Nephron (organoid): ENCODE measurements around the gene CLCA2.

Experiments
- H3K27ac Mint-ChIP-seq, 3 experiments: 2 replicates each; pipeline ENCODE4 v1.8.0; 2020; ENCODE audit warnings: mixed read lengths in 3 of 3, mild to moderate bottlenecking in 2 of 3, moderate library complexity in 1 of 3
- H3K27me3 Mint-ChIP-seq: 2 replicates; pipeline ENCODE4 v1.8.0; 2021; ENCODE audit warnings: low read depth, mild to moderate bottlenecking, moderate library complexity, mixed read lengths
- H3K36me3 Mint-ChIP-seq: 2 replicates; pipeline ENCODE4 v1.8.0; 2020; ENCODE audit warnings: low read depth, mixed read lengths
- H3K4me1 Mint-ChIP-seq: 2 replicates; pipeline ENCODE4 v1.8.0; 2020; ENCODE audit warnings: mixed read lengths
- H3K4me3 Mint-ChIP-seq, 3 experiments: 2 replicates each; pipeline ENCODE4 v1.8.0; 2020; ENCODE audit warnings: mild to moderate bottlenecking in 3 of 3, mixed read lengths in 3 of 3, moderate library complexity in 2 of 3
- H3K9me3 Mint-ChIP-seq: 2 replicates; pipeline ENCODE4 v1.8.0; 2020; ENCODE audit warnings: mixed read lengths
- TF ChIP-seq, protein P1 (sequence below), 3 experiments: fragments of 200-600 bp; sonication (generic); IDR thresholded peaks; one replicate each; pipeline ENCODE4 v1.5.0; 2021; ENCODE audit warnings: antibody characterized with exemption in 3 of 3; ENCODE audit not compliant: unreplicated experiment in 3 of 3

CLCA2 gene

DNA sequence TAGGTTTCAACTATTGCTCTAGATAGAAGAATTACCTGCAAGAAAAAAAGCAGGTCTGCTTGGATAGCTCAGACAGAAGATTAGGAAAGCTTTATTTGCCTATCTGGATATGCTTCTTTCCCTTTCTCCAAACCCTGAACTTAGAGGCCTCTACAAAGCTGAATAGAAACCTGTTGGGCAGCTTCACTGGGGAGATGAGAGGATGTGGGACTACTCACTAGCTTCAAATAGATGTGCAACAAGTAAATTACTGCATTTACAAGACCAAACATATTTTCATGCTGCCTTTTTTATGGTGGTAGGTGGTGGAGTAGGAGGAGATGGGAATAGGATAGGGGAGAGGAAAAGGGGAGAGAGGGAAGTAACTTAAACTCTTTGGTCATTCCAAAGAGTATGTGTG, 6.4 kb downstream of the CLCA2 start:
- Mint-ChIP-seq H3K9me3 (no peaks in the 10 kb centered on the region), H3K4me3 (no peak overlapping the region), H3K4me1 (no peaks in the 10 kb centered on the region), H3K27me3 (no peaks in the 10 kb centered on the region), H3K27ac (no peak overlapping the region), H3K36me3 (no peaks in the 10 kb centered on the region)
- TF ChIP-seq, protein P1, sequence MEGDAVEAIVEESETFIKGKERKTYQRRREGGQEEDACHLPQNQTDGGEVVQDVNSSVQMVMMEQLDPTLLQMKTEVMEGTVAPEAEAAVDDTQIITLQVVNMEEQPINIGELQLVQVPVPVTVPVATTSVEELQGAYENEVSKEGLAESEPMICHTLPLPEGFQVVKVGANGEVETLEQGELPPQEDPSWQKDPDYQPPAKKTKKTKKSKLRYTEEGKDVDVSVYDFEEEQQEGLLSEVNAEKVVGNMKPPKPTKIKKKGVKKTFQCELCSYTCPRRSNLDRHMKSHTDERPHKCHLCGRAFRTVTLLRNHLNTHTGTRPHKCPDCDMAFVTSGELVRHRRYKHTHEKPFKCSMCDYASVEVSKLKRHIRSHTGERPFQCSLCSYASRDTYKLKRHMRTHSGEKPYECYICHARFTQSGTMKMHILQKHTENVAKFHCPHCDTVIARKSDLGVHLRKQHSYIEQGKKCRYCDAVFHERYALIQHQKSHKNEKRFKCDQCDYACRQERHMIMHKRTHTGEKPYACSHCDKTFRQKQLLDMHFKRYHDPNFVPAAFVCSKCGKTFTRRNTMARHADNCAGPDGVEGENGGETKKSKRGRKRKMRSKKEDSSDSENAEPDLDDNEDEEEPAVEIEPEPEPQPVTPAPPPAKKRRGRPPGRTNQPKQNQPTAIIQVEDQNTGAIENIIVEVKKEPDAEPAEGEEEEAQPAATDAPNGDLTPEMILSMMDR (IDR thresholded peaks at IDR 0.05; ENCODE audit: unreplicated experiment in 3 of 3) = no peak

DNA sequence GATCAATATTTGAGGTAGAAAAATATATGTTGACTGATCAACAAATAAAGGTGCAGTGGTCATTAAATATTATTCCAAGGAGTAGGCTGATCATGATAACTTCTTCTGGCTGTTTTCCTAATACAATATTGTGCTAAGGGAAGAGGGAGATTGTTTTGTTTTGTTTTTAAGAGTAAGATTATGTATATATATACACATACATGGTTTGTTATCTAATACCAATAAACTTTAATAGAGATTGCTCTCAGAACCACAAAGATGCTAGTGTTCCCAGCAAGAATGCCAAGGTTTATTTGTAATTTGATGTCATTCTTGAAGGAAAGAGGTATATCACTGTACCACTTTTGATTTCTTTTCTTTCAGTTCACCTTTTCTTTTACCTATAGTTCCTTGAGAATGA, 10.1 kb downstream of the CLCA2 start:
- Mint-ChIP-seq H3K27me3 (peaks cover 6% of the 10 kb centered on the region), H3K36me3 (no peaks in the 10 kb centered on the region), H3K9me3 (no peaks in the 10 kb centered on the region), H3K4me3 (no peak overlapping the region), H3K4me1 (peaks cover 3% of the 10 kb centered on the region), H3K27ac (no peak overlapping the region)
- TF ChIP-seq, protein P1 (IDR thresholded peaks at IDR 0.05; ENCODE audit: unreplicated experiment in 3 of 3) = no peak

DNA sequence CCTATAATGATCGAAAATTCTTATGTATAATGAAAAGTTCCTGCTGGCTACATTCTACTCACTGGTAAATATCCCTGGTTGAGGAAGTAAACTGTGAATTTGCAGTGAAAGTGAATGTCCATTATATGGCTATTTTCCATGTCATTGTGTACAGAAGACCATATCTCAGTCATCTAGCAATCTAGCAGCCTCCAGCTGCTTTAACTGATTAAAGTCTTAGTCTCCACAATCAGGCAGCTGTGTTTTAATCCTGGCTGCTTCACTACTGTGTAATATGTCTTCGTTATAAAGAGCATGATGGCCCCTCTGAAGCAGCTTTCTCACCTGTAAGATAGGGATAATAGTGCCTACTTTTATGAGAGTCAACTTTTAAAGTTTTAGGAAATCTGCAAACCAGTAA, 11.4 kb downstream of the CLCA2 start:
- peaks cover 6% of the 10 kb centered on the region for H3K27me3 Mint-ChIP-seq
- H3K27ac Mint-ChIP-seq = no peak overlapping the region
- H3K36me3 Mint-ChIP-seq = no peaks in the 10 kb centered on the region
- H3K9me3 Mint-ChIP-seq = no peaks in the 10 kb centered on the region
- no peak overlapping the region for H3K4me3 Mint-ChIP-seq
- H3K4me1 Mint-ChIP-seq = peaks cover 3% of the 10 kb centered on the region
- TF ChIP-seq, protein P1 (IDR thresholded peaks at IDR 0.05; ENCODE audit: unreplicated experiment in 3 of 3) = no peak

DNA sequence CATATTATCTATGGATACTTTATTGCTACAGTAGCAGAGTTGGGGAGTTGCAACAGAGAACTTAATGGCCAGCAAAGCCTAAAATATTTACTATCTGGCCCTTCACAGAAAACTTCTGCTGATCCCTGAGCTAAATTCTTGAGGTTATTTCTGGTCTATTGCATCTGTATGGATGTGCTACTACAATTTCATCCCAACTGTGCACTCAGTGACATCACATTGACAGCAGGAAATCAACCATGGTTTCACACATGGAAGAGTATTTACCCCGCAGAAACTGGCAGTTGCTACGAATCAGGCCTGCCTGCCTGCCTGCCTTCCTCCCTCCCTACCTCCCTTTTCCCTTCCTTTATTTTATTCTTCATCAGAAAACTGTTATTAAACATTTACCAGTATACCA, 12.1 kb downstream of the CLCA2 start:
- H3K9me3 Mint-ChIP-seq = no peaks in the 10 kb centered on the region
- H3K27ac Mint-ChIP-seq = no peak overlapping the region
- H3K36me3 Mint-ChIP-seq = no peaks in the 10 kb centered on the region
- TF ChIP-seq, protein P1 (IDR thresholded peaks at IDR 0.05; ENCODE audit: unreplicated experiment in 3 of 3) = no peak
- H3K4me1 Mint-ChIP-seq = peaks cover 3% of the 10 kb centered on the region
- no peak overlapping the region for H3K4me3 Mint-ChIP-seq
- peaks cover 6% of the 10 kb centered on the region for H3K27me3 Mint-ChIP-seq

DNA sequence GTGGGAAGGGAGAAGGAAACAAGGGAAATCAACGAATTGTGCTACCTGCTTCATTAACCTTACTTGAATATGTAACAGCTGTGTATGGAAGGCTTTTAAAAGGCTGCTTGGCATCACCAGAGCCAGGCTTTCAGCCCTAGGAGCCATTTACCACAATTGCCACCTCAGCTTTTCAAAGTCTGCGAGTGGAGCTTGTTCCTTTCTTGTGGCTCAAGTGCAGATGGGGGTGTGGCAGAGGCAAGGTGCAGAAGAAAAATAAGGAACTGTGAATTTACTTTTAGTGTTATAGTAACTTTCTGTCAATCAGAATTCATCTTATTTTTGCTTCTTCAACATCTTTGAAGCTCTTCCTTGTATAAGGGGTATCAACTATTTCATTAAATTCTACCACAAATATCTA, 17.6 kb downstream of the CLCA2 start:
- H3K4me1 Mint-ChIP-seq = no peaks in the 10 kb centered on the region
- H3K9me3 Mint-ChIP-seq = no peaks in the 10 kb centered on the region

DNA sequence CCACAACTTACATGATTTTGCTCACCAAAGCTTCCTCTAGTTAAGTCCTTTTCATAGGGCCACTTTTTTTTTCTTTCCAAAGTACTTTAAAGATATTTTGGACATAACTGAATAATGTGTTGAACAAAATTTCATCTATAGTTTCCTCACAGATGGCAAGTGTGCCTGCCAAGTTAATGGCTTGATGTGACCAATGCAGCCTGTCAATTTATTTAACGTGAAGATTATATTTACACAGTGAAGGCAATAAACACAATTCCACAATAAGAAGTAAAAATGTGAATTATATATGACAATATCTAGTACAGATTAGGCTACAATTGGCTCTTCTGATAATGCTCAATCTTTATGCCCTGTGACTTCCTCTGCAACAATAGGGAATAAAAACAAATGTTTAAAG, 18.0 kb downstream of the CLCA2 start:
- H3K4me1 Mint-ChIP-seq = no peaks in the 10 kb centered on the region
- H3K27ac Mint-ChIP-seq = no peak overlapping the region
- H3K27me3 Mint-ChIP-seq = peaks cover 9% of the 10 kb centered on the region
- H3K4me3 Mint-ChIP-seq = no peak overlapping the region
- H3K36me3 Mint-ChIP-seq = no peaks in the 10 kb centered on the region
- no peaks in the 10 kb centered on the region for H3K9me3 Mint-ChIP-seq
- TF ChIP-seq, protein P1 (IDR thresholded peaks at IDR 0.05; ENCODE audit: unreplicated experiment in 3 of 3) = no peak

More for the DNA sequence above, 17.6 kb downstream of the CLCA2 start:
- no peaks in the 10 kb centered on the region for H3K36me3 Mint-ChIP-seq
- peaks cover 9% of the 10 kb centered on the region for H3K27me3 Mint-ChIP-seq
- no peak overlapping the region for H3K27ac Mint-ChIP-seq
- no peak overlapping the region for H3K4me3 Mint-ChIP-seq
- TF ChIP-seq, protein P1 (IDR thresholded peaks at IDR 0.05; ENCODE audit: unreplicated experiment in 3 of 3) = no peak
